Spleen (tissue), 7 donors: ENCODE data around the gene IGHMBP2.

ENCODE experiments used
- POLR2AphosphoS5 ChIP-seq, 3 donors: sonication (generic); formaldehyde crosslinking; IDR thresholded peaks; one replicate each; pipeline ENCODE4 v1.5.1; 2017; ENCODE audit warnings: antibody characterized with exemption in 3 of 3
- TF ChIP-seq, protein P1 (sequence below), 11 experiments: fragments of 200-600 bp in 7 of 11; fragments of 450-650 bp in 4 of 11; sonication (generic) in 4 of 11; IDR thresholded peaks in 8 of 11; conservative IDR thresholded peaks in 3 of 11; 1 replicate in 7 of 11; 2 replicates in 4 of 11; pipeline versions ENCODE4 v1.4.0 to v1.8.0; 2016 to 2021; ENCODE audit warnings: antibody characterized with exemption in 11 of 11, inconsistent platforms in 4 of 11, mild to moderate bottlenecking in 1 of 11
- donor health status: DM: no; HTN: no; CAD: no; lungs with moderate emphysema.
- donor health status: DM: no; HTN: no; CAD: no.
- donor health status: DM: no; HTN: no; CAD: no.

DNA sequence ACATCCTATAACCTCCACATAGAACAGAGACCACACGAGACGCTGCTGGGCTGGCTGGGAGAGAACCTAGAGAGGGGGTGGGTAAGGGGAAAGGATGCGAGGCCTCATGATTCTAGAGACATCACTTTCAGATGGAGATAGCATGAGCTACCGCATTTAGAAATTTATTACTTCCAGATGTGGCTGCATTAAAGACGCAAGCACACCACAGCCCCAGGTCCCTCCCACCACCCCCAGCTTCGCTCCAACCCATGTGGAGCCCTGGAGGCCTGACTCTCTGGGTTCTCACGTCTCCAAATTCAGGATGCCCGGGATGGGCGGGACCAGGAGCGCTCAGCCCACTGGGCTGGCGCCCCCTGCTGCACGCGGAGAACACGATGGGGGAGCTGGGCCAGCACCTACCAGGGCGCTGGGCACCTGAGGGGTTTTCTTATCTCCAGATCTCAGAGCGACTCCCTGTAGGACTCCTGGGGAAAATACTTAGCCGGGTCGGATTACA lies 13.7 kb upstream of the IGHMBP2 start:
- TF ChIP-seq, protein P1, sequence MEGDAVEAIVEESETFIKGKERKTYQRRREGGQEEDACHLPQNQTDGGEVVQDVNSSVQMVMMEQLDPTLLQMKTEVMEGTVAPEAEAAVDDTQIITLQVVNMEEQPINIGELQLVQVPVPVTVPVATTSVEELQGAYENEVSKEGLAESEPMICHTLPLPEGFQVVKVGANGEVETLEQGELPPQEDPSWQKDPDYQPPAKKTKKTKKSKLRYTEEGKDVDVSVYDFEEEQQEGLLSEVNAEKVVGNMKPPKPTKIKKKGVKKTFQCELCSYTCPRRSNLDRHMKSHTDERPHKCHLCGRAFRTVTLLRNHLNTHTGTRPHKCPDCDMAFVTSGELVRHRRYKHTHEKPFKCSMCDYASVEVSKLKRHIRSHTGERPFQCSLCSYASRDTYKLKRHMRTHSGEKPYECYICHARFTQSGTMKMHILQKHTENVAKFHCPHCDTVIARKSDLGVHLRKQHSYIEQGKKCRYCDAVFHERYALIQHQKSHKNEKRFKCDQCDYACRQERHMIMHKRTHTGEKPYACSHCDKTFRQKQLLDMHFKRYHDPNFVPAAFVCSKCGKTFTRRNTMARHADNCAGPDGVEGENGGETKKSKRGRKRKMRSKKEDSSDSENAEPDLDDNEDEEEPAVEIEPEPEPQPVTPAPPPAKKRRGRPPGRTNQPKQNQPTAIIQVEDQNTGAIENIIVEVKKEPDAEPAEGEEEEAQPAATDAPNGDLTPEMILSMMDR (IDR thresholded peaks at IDR 0.05 in 8 of 11, conservative IDR thresholded peaks at IDR 0.05 in 3 of 11): peak in 5 of 11 experiments; percentile 16 to 44 (median 34)
- TF ChIP-seq POLR2AphosphoS5 (IDR thresholded peaks at IDR 0.05): peak in 1 of 3 donors; percentile 15
